PC-3 (cell line): ENCODE results near the gene SEPTIN1. TPM values are rescaled to one million over a fixed set of nuclear protein-coding genes. Genes with fewer than 3 reads are reported as not detected.

Experiments used
- ATAC-seq: fragments of 200-7000 bp; cut with Tn5 transposase; 2 replicates; pipeline ENCODE4 v1.9.1; 2020; ENCODE audit warnings: mild to moderate bottlenecking, moderate library complexity
- BruUV-seq: library from RNA; stranded (reverse); fragments of 400-500 nt; replicated peaks from 2 replicates; lab custom pipeline; 2021; lab: Mats Ljungman, UMichigan
- CTCF ChIA-PET: fragments of 300-600 bp; sonication (Branson Sonifier 250); formaldehyde crosslinking; loops from one replicate; lab custom pipeline; 2022; ENCODE audit warnings: antibody characterized with exemption; lab: Charles Lee
- POLR2A ChIA-PET: fragments of 300-600 bp; sonication (Branson Sonifier 250); formaldehyde crosslinking; loops from one replicate; lab custom pipeline; 2022; ENCODE audit warnings: antibody characterized with exemption; ENCODE audit not compliant: unreplicated experiment; lab: Charles Lee
- DNase-seq: peaks from one replicate; pipeline ENCODE4 v3.0.0-alpha.2; 2015
- H2AFZ ChIP-seq: fragments of 300-600 bp; sonication (generic); 2 replicates; pipeline ENCODE4 v1.6.0; 2016; ENCODE audit warnings: antibody characterized with exemption, low read length
- H3F3A ChIP-seq: fragments of 300-600 bp; sonication (generic); one replicate; pipeline ENCODE4 v1.6.0; 2017; ENCODE audit warnings: antibody characterized with exemption, low read length, control low read depth, mild to moderate bottlenecking; ENCODE audit not compliant: unreplicated experiment
- H3K27ac ChIP-seq: fragments of 300-600 bp; sonication (generic); 2 replicates; pipeline ENCODE4 v1.5.1; 2016; ENCODE audit warnings: mild to moderate bottlenecking, low read length
- H3K27me3 ChIP-seq: fragments of 300-600 bp; sonication (generic); 2 replicates; pipeline ENCODE4 v1.6.1; 2016; ENCODE audit warnings: low read length, mixed read lengths
- H3K36me3 ChIP-seq: fragments of 300-600 bp; sonication (generic); 2 replicates; pipeline ENCODE4 v1.6.1; 2016; ENCODE audit warnings: low read depth, mixed run types, low read length, mixed read lengths
- H3K4me1 ChIP-seq: fragments of 300-600 bp; sonication (generic); 2 replicates; pipeline ENCODE4 v1.5.1; 2016; ENCODE audit warnings: low read length; ENCODE audit not compliant: insufficient read depth
- H3K4me2 ChIP-seq: fragments of 300-600 bp; sonication (generic); 2 replicates; pipeline ENCODE4 v1.6.0; 2016; ENCODE audit warnings: low read length
- H3K4me3 ChIP-seq: fragments of 300-600 bp; sonication (generic); 2 replicates; pipeline ENCODE4 v1.5.1; 2016; ENCODE audit warnings: mild to moderate bottlenecking, low read length, mixed read lengths
- H3K79me2 ChIP-seq: fragments of 300-600 bp; sonication (generic); 2 replicates; pipeline ENCODE4 v1.6.1; 2017; ENCODE audit warnings: low read length, mixed read lengths
- H3K9ac ChIP-seq: fragments of 300-600 bp; sonication (generic); 2 replicates; pipeline ENCODE4 v1.6.0; 2016; ENCODE audit warnings: mild to moderate bottlenecking, low read length
- H3K9me2 ChIP-seq: fragments of 300-600 bp; sonication (generic); replicated peaks from 2 replicates; pipeline ENCODE4 v1.6.1; 2016; ENCODE audit warnings: mixed run types, low read length, mixed read lengths
- H3K9me3 ChIP-seq: fragments of 300-600 bp; sonication (generic); 2 replicates; pipeline ENCODE4 v1.6.1; 2016; ENCODE audit warnings: low read length, mixed read lengths
- H4K20me1 ChIP-seq: fragments of 300-600 bp; sonication (generic); 2 replicates; pipeline ENCODE4 v1.6.1; 2016; ENCODE audit warnings: low read length, mixed read lengths
- CTCF ChIP-seq: fragments of 300-600 bp; sonication (generic); conservative IDR thresholded peaks from 2 replicates; pipeline ENCODE4 v1.5.1; 2017; ENCODE audit warnings: antibody characterized with exemption, low read depth, mild to moderate bottlenecking, low read length
- EZH2 ChIP-seq: fragments of 300-600 bp; sonication (generic); IDR thresholded peaks from one replicate; pipeline ENCODE4 v1.6.1; 2017; ENCODE audit warnings: antibody characterized with exemption, mild to moderate bottlenecking, low read length; ENCODE audit not compliant: unreplicated experiment
- EZH2phosphoT487 ChIP-seq: fragments of 300-600 bp; sonication (generic); IDR thresholded peaks from 2 replicates; pipeline ENCODE4 v1.6.1; 2018; ENCODE audit warnings: mild to moderate bottlenecking, antibody characterized with exemption, low read length, borderline replicate concordance
- intact Hi-C: fragments of 100-400 bp; cut with micrococcal nuclease; formaldehyde crosslinking; loops from 2 replicates; pipeline ENCODE4 v1.9.0; 2023
- total RNA-seq: library from RNA; depleted of rRNA; stranded (reverse); fragments of >200 nt; gene quantifications from 2 replicates; pipeline ENCODE4 v1.2.3, GENCODE V29; 2014

Gene SEPTIN1
- total RNA-seq, 1 experiment from 2014 or later, result 0.55 TPM

- Histone ChIP-seq H3K27ac (peak overlapping the region; percentile 83), H3K9me2 (no peaks in the 10 kb centered on the region), H3K4me1 (peaks cover 33% of the 10 kb centered on the region), H3K27me3 (no peaks in the 10 kb centered on the region), H3F3A (no peaks in the 10 kb centered on the region), H3K9ac (peak overlapping the region; percentile 27; the same call in 1 of the 2 replicates), H3K9me3 (no peaks in the 10 kb centered on the region), H3K36me3 (peaks cover 10% of the 10 kb centered on the region; the same call in 1 of the 2 replicates), H3K4me2 (peak overlapping the region; percentile 64), H2AFZ (no peak overlapping the region), H3K4me3 (no peak overlapping the region), H3K79me2 (peaks cover 20% of the 10 kb centered on the region), H4K20me1 (peaks cover 13% of the 10 kb centered on the region)
- ChIA-PET CTCF (no interaction called here), POLR2A (no interaction called here)
- intact Hi-C loops, result no loop called here
- ATAC-seq (peak; percentile 65), DNase-seq (peak; percentile 88)
- BruUV-seq, result no TSS peak
- no peak for TF ChIP-seq EZH2phosphoT487
Observed at GRCh38 chr16:30351586-30352419, 30.6 kb downstream of the SEPTIN1 start.

- intact Hi-C loops, result no loop called here
- Histone ChIP-seq H3K4me1 (peaks cover 32% of the 10 kb centered on the region), H3K27ac (no peak overlapping the region), H3K4me3 (no peak overlapping the region), H3K4me2 (no peak overlapping the region), H3K27me3 (no peaks in the 10 kb centered on the region), H3K9me3 (no peaks in the 10 kb centered on the region), H3K9me2 (no peaks in the 10 kb centered on the region), H3K36me3 (peaks cover 10% of the 10 kb centered on the region; the same call in 1 of the 2 replicates), H2AFZ (no peak overlapping the region), H3K79me2 (peaks cover 20% of the 10 kb centered on the region), H4K20me1 (peaks cover 13% of the 10 kb centered on the region), H3F3A (no peaks in the 10 kb centered on the region), H3K9ac (no peak overlapping the region)
- ChIA-PET POLR2A (no interaction called here), CTCF (no interaction called here)
- no peak for DNase-seq
- no TSS peak for BruUV-seq
- ATAC-seq, result no peak
- TF ChIP-seq CTCF (no peak), EZH2 (no peak), EZH2phosphoT487 (no peak)
Observed at GRCh38 chr16:30351001-30351441, 31.3 kb downstream of the SEPTIN1 start.

DNA sequence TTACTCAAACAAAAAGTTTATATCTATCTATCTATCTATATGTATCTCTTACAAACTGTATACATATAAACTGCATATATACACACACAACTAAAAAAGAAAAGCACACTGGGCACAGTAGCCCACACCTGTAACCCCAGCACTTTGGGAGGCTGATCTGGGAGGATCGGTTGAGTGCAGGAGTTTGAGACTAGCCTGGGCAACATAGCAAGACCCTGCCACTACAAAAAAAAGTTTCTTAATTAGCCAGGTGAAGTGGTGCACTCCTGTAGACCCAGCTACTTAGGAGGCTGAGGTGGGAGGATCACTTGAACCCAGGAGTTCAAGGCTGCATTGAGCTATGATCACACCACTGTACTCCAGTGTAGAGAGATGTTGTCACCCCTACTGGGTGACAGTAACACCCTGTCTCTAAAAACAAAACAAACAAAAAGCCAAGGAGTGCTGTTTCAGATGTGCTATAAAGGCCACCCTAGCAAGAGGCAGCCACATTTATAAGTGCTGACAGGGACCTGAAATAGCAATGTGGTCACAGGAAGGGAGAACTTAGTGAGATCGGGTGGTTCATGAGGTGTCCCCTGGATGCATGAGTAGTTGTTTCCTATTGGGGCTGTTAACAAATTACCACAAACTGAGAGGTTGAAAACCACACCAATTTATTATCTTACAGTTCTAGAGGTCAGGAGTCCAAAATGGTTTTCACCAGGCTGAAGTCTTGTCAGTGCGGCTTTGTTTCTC lies 32.1 kb downstream of the SEPTIN1 start:
- Histone ChIP-seq H3K9me3 (no peaks in the 10 kb centered on the region), H3K4me2 (no peak overlapping the region), H3K27me3 (no peaks in the 10 kb centered on the region), H3K36me3 (peaks cover 10% of the 10 kb centered on the region; the same call in 1 of the 2 replicates), H3K4me3 (no peak overlapping the region), H3K9me2 (no peaks in the 10 kb centered on the region), H2AFZ (no peak overlapping the region), H3K79me2 (peaks cover 20% of the 10 kb centered on the region), H3K9ac (no peak overlapping the region), H3K27ac (no peak overlapping the region), H3F3A (no peaks in the 10 kb centered on the region), H4K20me1 (peaks cover 13% of the 10 kb centered on the region), H3K4me1 (peaks cover 25% of the 10 kb centered on the region)
- intact Hi-C loops, result no loop called here
- no peak for TF ChIP-seq EZH2phosphoT487
- TF ChIP-seq EZH2, result no peak
- no peak for TF ChIP-seq CTCF
- BruUV-seq, result no TSS peak
- ChIA-PET CTCF (no interaction called here), POLR2A (no interaction called here)
- ATAC-seq (no peak), DNase-seq (no peak)
